CD4-positive, CD25-positive, alpha-beta regulatory T cell (primary cell): ENCODE measurements around the gene SCIMP. TPM values are rescaled to one million over a fixed set of nuclear protein-coding genes. Genes with fewer than 3 reads are reported as not detected.
A peak's percentile ranks its signal among the peaks of the same experiment; 100 is the strongest.

Experiments
- ATAC-seq, 2 donors: fragments of 150-1000 bp; cut with Tn5 transposase; one replicate each; pipeline ENCODE4 v1.10.0; 2021; ENCODE audit warnings: low read depth in 2 of 2, moderate number of reproducible peaks in 2 of 2, moderate library complexity in 1 of 2
- DNase-seq, 3 donors: peaks; one replicate each; pipeline versions ENCODE4 v3.0.0 to v3.0.0-alpha.2; 2012 to 2022; ENCODE audit warnings: mixed read lengths in 1 of 3
- H3K27ac ChIP-seq: one replicate; pipeline ENCODE4 v1.7.0; 2013; ENCODE audit warnings: mild to moderate bottlenecking, low read length; ENCODE audit not compliant: insufficient read depth, poor library complexity, severe bottlenecking
- H3K27me3 ChIP-seq: one replicate; pipeline ENCODE4 v1.7.0; 2013; ENCODE audit warnings: low read length; ENCODE audit not compliant: control insufficient read depth, insufficient read depth
- H3K36me3 ChIP-seq: one replicate; pipeline ENCODE4 v1.7.0; 2013; ENCODE audit warnings: mild to moderate bottlenecking, low read length, moderate library complexity; ENCODE audit not compliant: control insufficient read depth, insufficient read depth
- H3K4me1 ChIP-seq: 2 replicates; pipeline ENCODE4 v1.7.0; 2013; ENCODE audit warnings: mild to moderate bottlenecking, low read length; ENCODE audit not compliant: insufficient read depth, control insufficient read depth, poor library complexity, severe bottlenecking
- H3K4me3 ChIP-seq: one replicate; pipeline ENCODE4 v1.7.0; 2013; ENCODE audit warnings: low read depth, mild to moderate bottlenecking, low read length, moderate library complexity
- H3K9me3 ChIP-seq, 2 experiments: 1 replicate in 1 of 2; 2 replicates in 1 of 2; pipeline ENCODE4 v1.7.0; 2013; ENCODE audit warnings: low read length in 2 of 2, mild to moderate bottlenecking in 1 of 2, moderate library complexity in 1 of 2; ENCODE audit not compliant: control insufficient read depth in 2 of 2
- H3K27ac Mint-ChIP-seq, 3 donors: one replicate each; pipeline ENCODE4 v1.8.0; 2020 to 2022; ENCODE audit warnings: mild to moderate bottlenecking in 3 of 3, mixed read lengths in 3 of 3, moderate library complexity in 2 of 3
- H3K27me3 Mint-ChIP-seq: one replicate; pipeline ENCODE4 v1.8.0; 2022; ENCODE audit warnings: mild to moderate bottlenecking, mixed read lengths
- H3K36me3 Mint-ChIP-seq: one replicate; pipeline ENCODE4 v1.8.0; 2020; ENCODE audit warnings: mixed read lengths
- H3K4me1 Mint-ChIP-seq, 4 donors: one replicate each; pipeline ENCODE4 v1.8.0; 2020 to 2022; ENCODE audit warnings: mixed read lengths in 4 of 4, mild to moderate bottlenecking in 1 of 4
- H3K4me3 Mint-ChIP-seq, 4 donors: one replicate each; pipeline ENCODE4 v1.8.0; 2020 to 2022; ENCODE audit warnings: mild to moderate bottlenecking in 4 of 4, mixed read lengths in 4 of 4, moderate library complexity in 3 of 4
- H3K9me3 Mint-ChIP-seq, 7 donors: one replicate each; pipeline ENCODE4 v1.8.0; 2020 to 2022; ENCODE audit warnings: mixed read lengths in 7 of 7, mild to moderate bottlenecking in 3 of 7, moderate library complexity in 2 of 7
- polyA plus RNA-seq, 4 donors: library from polyadenylated mRNA; unstranded; fragments of 300-500 nt; fragmentation: Illumina TruSeq; gene quantifications; one replicate each; pipeline ENCODE4 v1.2.3, GENCODE V29; 2021
- total RNA-seq: library from RNA; stranded (reverse); gene quantifications from one replicate; pipeline ENCODE4 v1.2.3, GENCODE V29; 2022

The SCIMP gene
- total RNA-seq, result not detected
- polyA plus RNA-seq, result 1 to 10 TPM in 1 of 4 donors, under 1 TPM in 3; 0.19 to 1.2 (median 0.29) TPM

- H3K4me3 ChIP-seq, result no peak within 1 kb of the TSS
- no peaks in the 10 kb centered on the region for H3K9me3 ChIP-seq
- Mint-ChIP-seq H3K9me3 (no peaks in the 10 kb centered on the region), H3K27me3 (peaks cover 5% of the 10 kb centered on the region), H3K4me3 (no peak within 1 kb of the TSS), H3K36me3 (peaks cover 17% of the 10 kb centered on the region), H3K4me1 (peaks cover 6 to 51% (median 9%) of the 10 kb centered on the region in 4 donors), H3K27ac (peak within 1 kb of the TSS; percentile 73 to 85 (median 77))
- H3K27ac ChIP-seq, result no peak within 1 kb of the TSS
- DNase-seq (no peak), ATAC-seq (peak; percentile 39 to 53)
- H3K36me3 ChIP-seq, result no peaks in the 10 kb centered on the region
- no peaks in the 10 kb centered on the region for H3K27me3 ChIP-seq
- peaks cover 13% of the 10 kb centered on the region for H3K4me1 ChIP-seq
These were observed at the start of gene SCIMP for GRCh38 chr17:5234645-5235576. SCIMP (minus strand) TSS chr17:5234860; CDS start chr17:5234755, 105 bp downstream.

DNA sequence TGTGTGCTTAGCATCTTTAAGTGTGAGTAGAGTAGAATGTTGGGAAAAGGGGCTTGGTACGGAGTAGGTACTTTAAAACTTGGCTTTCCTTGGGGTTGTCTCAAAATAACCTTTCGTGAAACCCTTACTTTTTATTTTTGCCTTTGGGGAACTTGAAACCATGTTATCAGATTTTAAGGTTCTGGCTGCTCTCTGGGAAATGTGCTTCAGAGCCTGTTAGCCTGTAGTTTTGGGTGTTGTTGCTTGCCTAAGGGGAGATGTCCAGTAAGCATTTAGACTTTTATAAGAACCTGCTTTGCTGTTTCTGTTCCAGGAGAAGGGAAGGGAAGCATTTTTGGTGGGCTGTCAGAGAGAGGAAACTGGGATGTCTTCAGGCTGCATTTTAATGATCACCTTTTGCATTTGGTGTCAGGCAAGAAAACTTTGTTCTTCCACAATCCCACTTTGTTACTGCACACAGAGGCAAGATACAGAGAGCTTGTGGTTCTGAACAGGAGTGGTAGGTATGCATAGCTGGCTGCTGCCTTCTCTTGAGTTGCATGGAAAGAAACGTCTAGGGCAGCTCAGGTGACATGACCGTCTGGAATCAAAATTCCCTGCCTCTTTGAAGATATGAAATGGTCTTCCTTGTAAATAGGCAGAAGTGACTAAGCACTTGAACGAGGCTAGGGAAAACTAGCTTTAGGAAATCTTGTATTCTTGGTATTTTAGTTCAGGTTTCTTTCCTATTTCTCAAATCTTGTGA, 49.1 kb upstream of the SCIMP start:
- ATAC-seq (no peak), DNase-seq (peak in 1 of 3 donors; percentile 7)
- Mint-ChIP-seq H3K4me1 (peaks cover 26 to 58% (median 39%) of the 10 kb centered on the region in 4 donors), H3K27me3 (peaks cover 12% of the 10 kb centered on the region), H3K9me3 (peaks cover 0 to 2% (median 0%) of the 10 kb centered on the region in 7 donors), H3K4me3 (peak overlapping the region; percentile 73 to 96 (median 94)), H3K27ac (peak overlapping the region in 2 of 3 donors; percentile 82 to 94), H3K36me3 (peaks cover 3% of the 10 kb centered on the region)
- peak overlapping the region; percentile 92 for H3K4me3 ChIP-seq
- H3K4me1 ChIP-seq, result peaks cover 31% of the 10 kb centered on the region
- no peak overlapping the region for H3K27ac ChIP-seq
- H3K27me3 ChIP-seq, result no peaks in the 10 kb centered on the region
- H3K36me3 ChIP-seq, result no peaks in the 10 kb centered on the region
- no peaks in the 10 kb centered on the region for H3K9me3 ChIP-seq

DNA sequence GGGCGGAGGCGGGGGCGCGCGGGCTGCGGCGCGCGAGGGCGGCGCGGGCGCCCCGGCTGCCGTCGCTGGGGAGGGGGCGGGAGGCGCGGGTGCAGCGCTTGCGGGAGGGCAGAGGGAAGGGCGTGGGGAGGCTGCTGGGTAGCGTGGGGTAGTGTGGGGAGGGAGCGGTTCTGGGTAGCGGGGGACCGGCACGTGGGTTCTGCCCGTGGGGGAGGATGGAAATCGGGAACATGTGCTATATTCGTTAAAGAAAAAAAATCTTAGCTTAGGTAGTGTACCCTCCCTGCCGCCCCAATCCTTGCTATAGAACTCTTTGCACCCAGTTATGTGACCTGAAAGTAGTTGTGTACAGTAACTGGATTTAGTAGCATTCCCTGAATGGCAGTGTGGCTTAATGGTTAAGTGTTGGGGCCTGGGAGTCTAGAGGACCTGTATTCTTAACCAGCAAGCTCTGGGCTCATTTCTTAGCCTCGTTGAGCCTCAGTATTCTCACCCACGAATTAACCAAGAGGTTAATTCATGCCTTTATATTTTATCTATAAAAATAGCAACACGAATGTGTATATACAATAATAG, 48.1 kb upstream of the SCIMP start:
- Histone ChIP-seq H3K27ac (no peak overlapping the region), H3K9me3 (no peaks in the 10 kb centered on the region), H3K4me1 (peaks cover 28% of the 10 kb centered on the region), H3K27me3 (no peaks in the 10 kb centered on the region), H3K4me3 (peak overlapping the region; percentile 92), H3K36me3 (no peaks in the 10 kb centered on the region)
- Mint-ChIP-seq H3K27me3 (peaks cover 12% of the 10 kb centered on the region), H3K9me3 (peaks cover 0 to 2% (median 0%) of the 10 kb centered on the region in 7 donors), H3K4me3 (peak overlapping the region; percentile 73 to 96 (median 94)), H3K4me1 (peaks cover 23 to 49% (median 33%) of the 10 kb centered on the region in 4 donors), H3K36me3 (no peaks in the 10 kb centered on the region), H3K27ac (peak overlapping the region; percentile 71 to 94 (median 82))
- ATAC-seq (peak; percentile 44 to 49), DNase-seq (peak in 1 of 3 donors; percentile 56)

DNA sequence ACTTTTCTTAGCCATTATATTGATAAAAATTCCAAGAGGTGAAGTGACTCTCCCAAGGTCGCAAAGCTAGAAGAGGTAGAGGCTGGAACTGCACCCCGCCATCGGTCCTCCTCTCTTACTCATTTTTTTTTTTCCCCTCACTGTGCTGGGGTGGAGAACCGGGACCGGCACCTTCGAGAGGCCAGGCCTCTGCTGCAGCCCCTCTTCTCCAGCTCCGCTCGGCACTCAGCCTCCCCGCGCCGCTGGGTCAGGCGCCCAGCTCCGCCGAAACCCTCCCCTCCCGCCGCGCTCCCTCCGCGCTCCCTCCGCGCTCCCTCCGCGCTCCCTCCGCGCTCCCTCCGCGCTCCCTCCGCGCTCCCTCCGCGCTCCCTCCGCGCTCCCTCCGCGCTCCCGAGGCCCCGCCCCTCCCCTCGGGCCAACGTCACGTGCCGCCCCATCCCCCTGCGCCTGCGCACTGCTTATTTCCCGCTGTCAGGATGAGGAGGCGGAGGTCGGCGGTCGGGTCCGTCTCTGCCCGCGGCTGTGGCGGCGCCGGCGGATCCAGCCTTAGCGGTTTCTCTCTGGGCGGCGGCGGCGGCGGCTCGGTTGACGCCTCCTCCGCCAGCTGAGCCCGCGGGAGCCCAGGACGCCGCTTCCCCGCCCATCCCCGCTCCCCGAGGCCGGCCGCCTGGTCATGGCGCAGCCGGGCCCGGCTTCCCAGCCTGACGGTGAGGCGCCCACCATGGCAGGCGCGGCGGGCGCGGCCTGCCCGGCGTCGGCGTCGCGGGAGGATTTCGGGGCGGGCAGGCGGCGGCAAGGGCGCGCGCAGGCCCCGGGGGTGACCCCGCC, 47.4 kb upstream of the SCIMP start, which contains the start of gene RABEP1:
Gene RABEP1 (plus strand): TSS at position 471 of the 828 bp plus-strand sequence. CDS start 203 bp downstream, at position 674.
- Histone ChIP-seq H3K9me3 (no peaks in the 10 kb centered on the region), H3K4me1 (peaks cover 28% of the 10 kb centered on the region), H3K27ac (peak within 1 kb of the TSS; percentile 68), H3K36me3 (no peaks in the 10 kb centered on the region), H3K27me3 (no peaks in the 10 kb centered on the region), H3K4me3 (peak within 1 kb of the TSS; percentile 92)
- Mint-ChIP-seq H3K9me3 (peaks cover 0 to 2% (median 0%) of the 10 kb centered on the region in 7 donors), H3K4me1 (peaks cover 23 to 46% (median 32%) of the 10 kb centered on the region in 4 donors), H3K27me3 (peaks cover 12% of the 10 kb centered on the region), H3K4me3 (peak within 1 kb of the TSS; percentile 73 to 96 (median 94)), H3K27ac (peak within 1 kb of the TSS; percentile 71 to 94 (median 82)), H3K36me3 (no peaks in the 10 kb centered on the region)
- DNase-seq, result peak; percentile 88 to 93 (median 90)
- ATAC-seq, result peak; percentile 75 to 81

DNA sequence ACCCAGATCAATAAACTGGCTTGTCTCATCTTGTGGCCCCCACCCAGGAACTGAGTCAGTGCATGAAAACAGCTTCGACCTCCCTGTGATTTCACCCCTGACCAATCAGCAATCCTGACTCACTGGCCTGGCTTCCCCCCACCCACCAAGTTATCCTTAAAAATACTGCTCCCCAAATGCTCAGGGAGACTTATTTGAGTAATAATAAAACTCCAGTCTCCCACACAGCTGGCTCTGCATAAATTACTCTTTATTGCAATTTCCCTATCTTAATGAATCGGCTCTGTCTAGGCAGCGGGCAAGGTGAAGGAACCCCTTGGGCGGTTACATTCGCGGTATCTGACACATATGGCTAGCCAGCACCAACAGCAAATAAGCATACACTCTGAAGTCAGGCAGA, 37.7 kb upstream of the SCIMP start:
- no peaks in the 10 kb centered on the region for H3K9me3 ChIP-seq
- no peaks in the 10 kb centered on the region for H3K36me3 ChIP-seq
- peaks cover 0 to 9% (median 3%) of the 10 kb centered on the region in 4 donors for H3K4me1 Mint-ChIP-seq
- H3K27ac ChIP-seq, result no peak overlapping the region
- no peak overlapping the region for H3K4me3 ChIP-seq
- H3K4me1 ChIP-seq, result no peaks in the 10 kb centered on the region
- DNase-seq (peak in 1 of 3 donors; percentile 18), ATAC-seq (no peak)
- H3K27me3 Mint-ChIP-seq, result peaks cover 10% of the 10 kb centered on the region
- no peak overlapping the region for H3K27ac Mint-ChIP-seq
- no peaks in the 10 kb centered on the region for H3K27me3 ChIP-seq
- H3K4me3 Mint-ChIP-seq, result no peak overlapping the region
- no peaks in the 10 kb centered on the region for H3K36me3 Mint-ChIP-seq
- no peaks in the 10 kb centered on the region for H3K9me3 Mint-ChIP-seq

DNA sequence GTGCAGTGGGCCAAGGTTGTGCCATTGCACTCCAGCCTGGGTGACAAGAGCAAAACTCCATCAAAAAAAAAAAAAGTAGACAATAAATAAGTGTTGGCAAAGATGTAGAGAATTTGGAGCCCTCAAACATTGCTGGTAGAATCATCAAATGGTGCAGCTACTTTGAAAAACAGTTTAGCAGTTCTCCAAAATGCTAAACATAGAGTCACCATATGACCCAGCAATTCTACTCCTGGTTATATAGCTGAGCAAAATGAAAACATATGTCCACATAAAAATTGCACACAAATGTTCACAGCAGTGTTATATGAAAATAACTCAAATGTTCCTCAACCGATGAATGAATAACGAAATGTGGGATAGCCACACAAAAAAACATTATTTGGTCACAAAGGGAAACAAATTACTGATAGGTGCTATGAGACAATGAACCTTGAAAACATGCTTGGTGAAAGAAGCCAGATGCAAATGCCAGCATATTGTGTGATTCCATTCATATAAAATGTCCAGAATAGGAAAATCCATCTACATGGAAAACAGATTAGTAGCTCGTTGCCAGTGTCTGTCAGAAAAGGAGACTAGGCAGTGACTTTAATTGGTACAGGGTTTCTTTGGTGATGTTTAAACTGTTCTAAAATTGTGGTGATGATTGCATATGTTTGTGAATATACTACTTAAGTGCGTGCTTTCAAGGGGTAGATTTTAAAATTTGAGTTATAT, 34.7 kb upstream of the SCIMP start:
- Histone ChIP-seq H3K27ac (no peak overlapping the region), H3K27me3 (no peaks in the 10 kb centered on the region), H3K4me1 (no peaks in the 10 kb centered on the region), H3K36me3 (no peaks in the 10 kb centered on the region), H3K4me3 (no peak overlapping the region), H3K9me3 (no peaks in the 10 kb centered on the region)
- Mint-ChIP-seq H3K4me3 (no peak overlapping the region), H3K9me3 (no peaks in the 10 kb centered on the region), H3K27ac (no peak overlapping the region), H3K27me3 (peaks cover 10% of the 10 kb centered on the region), H3K36me3 (no peaks in the 10 kb centered on the region), H3K4me1 (peaks cover 0 to 9% (median 3%) of the 10 kb centered on the region in 4 donors)
- ATAC-seq, result no peak
- DNase-seq, result no peak
